ENCODE data around the gene CCDC85C. TPM values are rescaled to one million over a fixed set of nuclear protein-coding genes. Genes with fewer than 3 reads are reported as not detected.

Gene CCDC85C
- total RNA-seq, 1 donor from 2014 or later: 7.0 TPM

GRCh38 chr14:99516156-99516870 lies 87.7 kb downstream of the CCDC85C start:
- DNase-seq (ENCODE audit: low spot score): peak; percentile 87
- TF ChIP-seq, protein P1, sequence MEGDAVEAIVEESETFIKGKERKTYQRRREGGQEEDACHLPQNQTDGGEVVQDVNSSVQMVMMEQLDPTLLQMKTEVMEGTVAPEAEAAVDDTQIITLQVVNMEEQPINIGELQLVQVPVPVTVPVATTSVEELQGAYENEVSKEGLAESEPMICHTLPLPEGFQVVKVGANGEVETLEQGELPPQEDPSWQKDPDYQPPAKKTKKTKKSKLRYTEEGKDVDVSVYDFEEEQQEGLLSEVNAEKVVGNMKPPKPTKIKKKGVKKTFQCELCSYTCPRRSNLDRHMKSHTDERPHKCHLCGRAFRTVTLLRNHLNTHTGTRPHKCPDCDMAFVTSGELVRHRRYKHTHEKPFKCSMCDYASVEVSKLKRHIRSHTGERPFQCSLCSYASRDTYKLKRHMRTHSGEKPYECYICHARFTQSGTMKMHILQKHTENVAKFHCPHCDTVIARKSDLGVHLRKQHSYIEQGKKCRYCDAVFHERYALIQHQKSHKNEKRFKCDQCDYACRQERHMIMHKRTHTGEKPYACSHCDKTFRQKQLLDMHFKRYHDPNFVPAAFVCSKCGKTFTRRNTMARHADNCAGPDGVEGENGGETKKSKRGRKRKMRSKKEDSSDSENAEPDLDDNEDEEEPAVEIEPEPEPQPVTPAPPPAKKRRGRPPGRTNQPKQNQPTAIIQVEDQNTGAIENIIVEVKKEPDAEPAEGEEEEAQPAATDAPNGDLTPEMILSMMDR (IDR thresholded peaks at IDR 0.05): no peak
- Mint-ChIP-seq H3K9me3 (ENCODE audit: low read depth) (no peaks in the 10 kb centered on the region), H3K4me3 (ENCODE audit: unreplicated experiment) (no peak overlapping the region), H3K36me3 (ENCODE audit: low read depth) (no peaks in the 10 kb centered on the region), H3K27me3 (ENCODE audit: low read depth) (no peaks in the 10 kb centered on the region), H3K4me1 (ENCODE audit: low read depth) (peaks cover 12% of the 10 kb centered on the region), H3K27ac (ENCODE audit: unreplicated experiment) (no peak overlapping the region)

- TF ChIP-seq, protein P1 (IDR thresholded peaks at IDR 0.05): no peak
- Mint-ChIP-seq H3K4me3 (ENCODE audit: unreplicated experiment) (no peak overlapping the region), H3K27ac (ENCODE audit: unreplicated experiment) (no peak overlapping the region), H3K36me3 (ENCODE audit: low read depth) (peaks cover 1% of the 10 kb centered on the region), H3K4me1 (ENCODE audit: low read depth) (peaks cover 19% of the 10 kb centered on the region), H3K27me3 (ENCODE audit: low read depth) (no peaks in the 10 kb centered on the region), H3K9me3 (ENCODE audit: low read depth) (no peaks in the 10 kb centered on the region)
- peak; percentile 78 for DNase-seq (ENCODE audit: low spot score)
These were observed 88.5 kb downstream of the CCDC85C start for GRCh38 chr14:99515301-99516155.

GRCh38 chr14:99514552-99515300 lies 89.3 kb downstream of the CCDC85C start:
- peak; percentile 92 for DNase-seq (ENCODE audit: low spot score)
- TF ChIP-seq, protein P1 (IDR thresholded peaks at IDR 0.05): no peak
- no peak overlapping the region for H3K27ac Mint-ChIP-seq (ENCODE audit: unreplicated experiment)
- H3K36me3 Mint-ChIP-seq (ENCODE audit: low read depth): peaks cover 1% of the 10 kb centered on the region
- H3K9me3 Mint-ChIP-seq (ENCODE audit: low read depth): no peaks in the 10 kb centered on the region
- no peak overlapping the region for H3K4me3 Mint-ChIP-seq (ENCODE audit: unreplicated experiment)
- H3K27me3 Mint-ChIP-seq (ENCODE audit: low read depth): no peaks in the 10 kb centered on the region
- peaks cover 19% of the 10 kb centered on the region for H3K4me1 Mint-ChIP-seq (ENCODE audit: low read depth)

GRCh38 chr14:99513946-99514551 lies 90.0 kb downstream of the CCDC85C start:
- peak; percentile 76 for DNase-seq (ENCODE audit: low spot score)
- TF ChIP-seq, protein P1 (IDR thresholded peaks at IDR 0.05): no peak
- Mint-ChIP-seq H3K4me3 (ENCODE audit: unreplicated experiment) (no peak overlapping the region), H3K27ac (ENCODE audit: unreplicated experiment) (no peak overlapping the region), H3K9me3 (ENCODE audit: low read depth) (no peaks in the 10 kb centered on the region), H3K4me1 (ENCODE audit: low read depth) (peaks cover 26% of the 10 kb centered on the region), H3K27me3 (ENCODE audit: low read depth) (no peaks in the 10 kb centered on the region), H3K36me3 (ENCODE audit: low read depth) (peaks cover 4% of the 10 kb centered on the region)

Measured in chondrocyte (in vitro differentiated cells).